Measurements from ENCODE around the gene FKBP8. TPM values are rescaled to one million over a fixed set of nuclear protein-coding genes. Genes with fewer than 3 reads are reported as not detected.

Gene FKBP8
- total and polyA plus RNA-seq, 12 donors = 26.3 to 816 (median 265) TPM

- intact Hi-C loops (cut with DNase I) = no loop called here
- Histone ChIP-seq H3K27me3 (no peaks in the 10 kb centered on the region), H3K36me3 (replicated peaks in 1 of 2) (peaks cover 0 to 48% of the 10 kb centered on the region in 2 donors), H3K9me3 (replicated peaks in 1 of 3) (no peaks in the 10 kb centered on the region), H3K4me3 (no peak overlapping the region), H3K27ac (no peak overlapping the region), H3K4me1 (replicated peaks in 1 of 2) (no peaks in the 10 kb centered on the region)
- TF ChIP-seq POLR2A (IDR thresholded peaks at IDR 0.05) = no peak
- TF ChIP-seq, protein P1, sequence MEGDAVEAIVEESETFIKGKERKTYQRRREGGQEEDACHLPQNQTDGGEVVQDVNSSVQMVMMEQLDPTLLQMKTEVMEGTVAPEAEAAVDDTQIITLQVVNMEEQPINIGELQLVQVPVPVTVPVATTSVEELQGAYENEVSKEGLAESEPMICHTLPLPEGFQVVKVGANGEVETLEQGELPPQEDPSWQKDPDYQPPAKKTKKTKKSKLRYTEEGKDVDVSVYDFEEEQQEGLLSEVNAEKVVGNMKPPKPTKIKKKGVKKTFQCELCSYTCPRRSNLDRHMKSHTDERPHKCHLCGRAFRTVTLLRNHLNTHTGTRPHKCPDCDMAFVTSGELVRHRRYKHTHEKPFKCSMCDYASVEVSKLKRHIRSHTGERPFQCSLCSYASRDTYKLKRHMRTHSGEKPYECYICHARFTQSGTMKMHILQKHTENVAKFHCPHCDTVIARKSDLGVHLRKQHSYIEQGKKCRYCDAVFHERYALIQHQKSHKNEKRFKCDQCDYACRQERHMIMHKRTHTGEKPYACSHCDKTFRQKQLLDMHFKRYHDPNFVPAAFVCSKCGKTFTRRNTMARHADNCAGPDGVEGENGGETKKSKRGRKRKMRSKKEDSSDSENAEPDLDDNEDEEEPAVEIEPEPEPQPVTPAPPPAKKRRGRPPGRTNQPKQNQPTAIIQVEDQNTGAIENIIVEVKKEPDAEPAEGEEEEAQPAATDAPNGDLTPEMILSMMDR (IDR thresholded peaks at IDR 0.05) = no peak
- DNase-seq = no peak
- WGBS, 4 donors = 94 to 100% (median 94%) methylated on average over 1 to 4 of the region's 4 CpGs; no CpG with 5 or more reads in 1 of the 4 donors
These were observed 10.3 kb downstream of the FKBP8 start for GRCh38 chr19:18533058-18533457.

DNA sequence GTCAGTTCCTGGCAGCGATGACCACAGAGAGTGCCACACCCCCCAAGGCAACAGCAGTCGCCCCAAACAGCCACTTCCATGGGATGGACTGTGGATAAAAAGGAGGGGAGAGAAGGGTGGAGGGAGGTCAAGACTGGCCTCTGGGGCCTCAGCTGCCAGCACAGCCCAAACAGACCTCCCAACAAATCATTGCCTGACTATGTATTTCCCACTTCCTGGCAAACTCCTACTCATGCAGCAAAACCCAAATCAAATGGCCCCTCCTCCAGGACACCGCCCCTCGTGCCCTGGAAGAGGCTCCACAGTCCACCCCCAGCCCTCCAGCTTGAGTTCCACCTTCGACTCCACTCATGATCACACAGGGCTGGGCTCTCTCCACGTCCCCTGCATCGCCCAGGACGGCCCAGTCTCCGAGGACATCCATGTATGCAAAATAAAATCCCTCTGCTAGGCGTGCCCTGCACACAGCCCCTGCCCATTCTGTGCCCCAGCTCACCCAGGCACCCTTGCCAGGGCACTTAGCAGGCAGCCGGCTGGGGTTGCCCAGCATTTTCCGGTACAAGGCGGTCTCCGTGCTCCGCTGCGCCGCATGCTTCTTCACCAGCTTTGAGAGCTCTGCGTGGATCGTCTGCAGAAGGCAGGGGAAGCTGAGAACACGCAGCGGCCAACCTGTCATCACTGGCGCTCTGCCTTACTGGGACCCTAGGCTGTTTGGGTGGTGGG, 11.0 kb downstream of the FKBP8 start:
- Histone ChIP-seq H3K9me3 (replicated peaks in 1 of 3) (no peaks in the 10 kb centered on the region), H3K36me3 (replicated peaks in 1 of 2) (peaks cover 0 to 41% of the 10 kb centered on the region in 2 donors), H3K27ac (no peak overlapping the region), H3K4me3 (no peak overlapping the region), H3K4me1 (replicated peaks in 1 of 2) (no peaks in the 10 kb centered on the region), H3K27me3 (no peaks in the 10 kb centered on the region)
- intact Hi-C loops (cut with DNase I) = no loop called here
- WGBS, 4 donors = 93 to 97% (median 95%) methylated on average over 10 to 22 of the region's 22 CpGs
- no peak for DNase-seq
- no peak for TF ChIP-seq POLR2A (IDR thresholded peaks at IDR 0.05)
- TF ChIP-seq, protein P1 (IDR thresholded peaks at IDR 0.05) = no peak

DNA sequence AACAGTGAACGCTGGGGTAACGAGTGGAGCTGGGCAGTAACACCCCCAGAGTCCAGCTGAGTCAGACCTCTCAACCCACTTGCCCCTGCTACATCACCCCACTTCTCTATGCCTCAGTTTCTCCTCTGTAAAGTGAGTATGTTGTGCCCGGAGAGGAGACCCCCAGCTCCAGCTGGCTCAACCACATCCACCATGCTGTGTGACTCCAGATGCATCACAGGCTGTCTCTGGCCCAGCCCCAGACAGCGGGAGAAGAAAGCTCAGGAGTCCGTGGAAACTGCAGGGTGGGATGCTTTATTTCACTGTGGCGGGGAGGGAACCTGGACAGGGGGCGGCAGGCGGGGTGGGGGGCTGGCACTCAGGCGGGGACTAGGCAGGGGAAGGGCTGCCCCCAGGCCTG, 11.9 kb downstream of the FKBP8 start:
- TF ChIP-seq, protein P1 (IDR thresholded peaks at IDR 0.05) = no peak
- TF ChIP-seq POLR2A (IDR thresholded peaks at IDR 0.05) = no peak
- no peaks in the 10 kb centered on the region for H3K4me1 ChIP-seq (replicated peaks in 1 of 2)
- intact Hi-C loops (cut with DNase I) = no loop called here
- no peak overlapping the region for H3K4me3 ChIP-seq
- no peaks in the 10 kb centered on the region for H3K27me3 ChIP-seq
- WGBS, 4 donors = 93 to 96% (median 94%) methylated on average over 6 to 9 of the region's 9 CpGs
- H3K36me3 ChIP-seq (replicated peaks in 1 of 2) = peaks cover 0 to 32% of the 10 kb centered on the region in 2 donors
- no peak overlapping the region for H3K27ac ChIP-seq
- DNase-seq = no peak
- no peaks in the 10 kb centered on the region for H3K9me3 ChIP-seq (replicated peaks in 1 of 3)

DNA sequence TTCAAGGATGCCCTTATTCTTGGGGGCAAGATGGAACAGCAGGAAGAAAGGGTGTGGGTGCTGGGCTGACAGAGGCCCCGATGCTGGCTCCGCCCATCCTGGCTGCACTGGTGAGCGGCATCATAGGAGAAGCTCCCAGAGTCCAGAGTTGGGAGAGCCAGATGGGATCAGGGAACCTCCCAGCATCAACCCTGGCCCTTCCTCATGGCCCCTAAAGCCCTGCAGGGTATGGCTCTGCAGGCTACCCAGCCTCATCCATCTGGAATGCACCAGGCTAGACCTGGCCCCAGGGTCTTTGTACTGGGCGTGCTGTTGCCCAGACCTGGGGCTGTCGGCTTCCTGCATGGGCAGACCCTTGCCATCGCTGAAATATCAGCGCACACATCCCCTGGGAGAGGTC, 13.6 kb downstream of the FKBP8 start:
- no peak overlapping the region for H3K27ac ChIP-seq
- intact Hi-C loops (cut with DNase I) = no loop called here
- H3K9me3 ChIP-seq (replicated peaks in 1 of 3) = no peaks in the 10 kb centered on the region
- no peak for DNase-seq
- H3K4me1 ChIP-seq (replicated peaks in 1 of 2) = no peaks in the 10 kb centered on the region
- no peaks in the 10 kb centered on the region for H3K27me3 ChIP-seq
- no peak overlapping the region for H3K4me3 ChIP-seq
- WGBS, 4 donors = 77 to 100% (median 81%) methylated on average over 2 to 7 of the region's 7 CpGs
- no peak for TF ChIP-seq POLR2A (IDR thresholded peaks at IDR 0.05)
- peaks cover 0 to 26% of the 10 kb centered on the region in 2 donors for H3K36me3 ChIP-seq (replicated peaks in 1 of 2)

DNA sequence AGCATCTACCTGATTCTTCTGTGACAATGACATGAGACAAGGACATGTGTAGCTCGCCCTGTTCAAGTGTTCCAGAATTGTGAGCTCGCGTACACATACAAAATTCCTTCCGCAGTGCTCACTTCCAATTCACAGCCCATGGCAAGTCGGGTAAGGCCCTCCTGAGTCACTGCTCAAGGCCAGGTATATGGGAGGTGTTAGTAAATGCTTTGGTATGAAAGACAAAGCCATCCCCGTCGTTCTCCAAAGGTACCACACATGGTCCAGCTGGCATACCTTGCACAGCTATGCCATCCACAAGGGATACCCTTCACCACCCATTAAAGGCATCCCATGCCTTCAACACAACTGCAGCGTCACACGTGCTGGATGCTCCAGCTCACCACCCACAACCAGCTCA, 17.1 kb downstream of the FKBP8 start:
- DNase-seq = no peak
- Histone ChIP-seq H3K9me3 (replicated peaks in 1 of 3) (no peaks in the 10 kb centered on the region), H3K4me3 (no peak overlapping the region), H3K36me3 (replicated peaks in 1 of 2) (peaks cover 0 to 4% of the 10 kb centered on the region in 2 donors), H3K4me1 (replicated peaks in 1 of 2) (peaks cover 0 to 4% of the 10 kb centered on the region in 2 donors), H3K27me3 (no peaks in the 10 kb centered on the region), H3K27ac (no peak overlapping the region)
- 73 to 89% (median 81%) methylated on average over 7 to 9 of the region's 9 CpGs for WGBS, 4 donors
- TF ChIP-seq POLR2A (IDR thresholded peaks at IDR 0.05) = no peak
- TF ChIP-seq, protein P1 (IDR thresholded peaks at IDR 0.05) = no peak
- intact Hi-C loops (cut with DNase I) = no loop called here

All from adrenal gland (tissue), 12 donors.